Effector memory CD8-positive, alpha-beta T cell (primary cell): ENCODE results near the gene ODAD2.

ENCODE experiments used
- ATAC-seq: fragments of 150-1000 bp; cut with Tn5 transposase; replicated peaks from 2 replicates; pipeline ENCODE4 v1.10.0; 2021; ENCODE audit warnings: mild to moderate bottlenecking, moderate library complexity
- DNase-seq, 3 experiments: peaks; one replicate each; pipeline ENCODE4 v3.0.0; 2021
- H3K27ac Mint-ChIP-seq, 2 donors: one replicate each; pipeline ENCODE4 v1.8.0; 2022; ENCODE audit warnings: mild to moderate bottlenecking in 2 of 2, mixed read lengths in 2 of 2, moderate library complexity in 2 of 2
- H3K27me3 Mint-ChIP-seq, 2 donors: one replicate each; pipeline ENCODE4 v1.8.0; 2022; ENCODE audit warnings: mixed read lengths in 2 of 2
- H3K36me3 Mint-ChIP-seq: one replicate; pipeline ENCODE4 v1.8.0; 2022; ENCODE audit warnings: mild to moderate bottlenecking, moderate library complexity, mixed read lengths; ENCODE audit not compliant: insufficient read depth
- H3K4me1 Mint-ChIP-seq, 2 donors: one replicate each; pipeline ENCODE4 v1.8.0; 2022; ENCODE audit warnings: low read depth in 2 of 2, mixed read lengths in 2 of 2
- H3K4me3 Mint-ChIP-seq, 2 donors: one replicate each; pipeline ENCODE4 v1.8.0; 2022; ENCODE audit warnings: mild to moderate bottlenecking in 2 of 2, mixed read lengths in 2 of 2, moderate library complexity in 2 of 2
- H3K9me3 Mint-ChIP-seq, 2 donors: one replicate each; pipeline ENCODE4 v1.8.0; 2022; ENCODE audit warnings: mixed read lengths in 2 of 2
- total RNA-seq, 9 experiments: gene quantifications; one replicate each; lab custom pipeline; 2026; lab: John Stamatoyannopoulos, UW

The ODAD2 gene, protein sequence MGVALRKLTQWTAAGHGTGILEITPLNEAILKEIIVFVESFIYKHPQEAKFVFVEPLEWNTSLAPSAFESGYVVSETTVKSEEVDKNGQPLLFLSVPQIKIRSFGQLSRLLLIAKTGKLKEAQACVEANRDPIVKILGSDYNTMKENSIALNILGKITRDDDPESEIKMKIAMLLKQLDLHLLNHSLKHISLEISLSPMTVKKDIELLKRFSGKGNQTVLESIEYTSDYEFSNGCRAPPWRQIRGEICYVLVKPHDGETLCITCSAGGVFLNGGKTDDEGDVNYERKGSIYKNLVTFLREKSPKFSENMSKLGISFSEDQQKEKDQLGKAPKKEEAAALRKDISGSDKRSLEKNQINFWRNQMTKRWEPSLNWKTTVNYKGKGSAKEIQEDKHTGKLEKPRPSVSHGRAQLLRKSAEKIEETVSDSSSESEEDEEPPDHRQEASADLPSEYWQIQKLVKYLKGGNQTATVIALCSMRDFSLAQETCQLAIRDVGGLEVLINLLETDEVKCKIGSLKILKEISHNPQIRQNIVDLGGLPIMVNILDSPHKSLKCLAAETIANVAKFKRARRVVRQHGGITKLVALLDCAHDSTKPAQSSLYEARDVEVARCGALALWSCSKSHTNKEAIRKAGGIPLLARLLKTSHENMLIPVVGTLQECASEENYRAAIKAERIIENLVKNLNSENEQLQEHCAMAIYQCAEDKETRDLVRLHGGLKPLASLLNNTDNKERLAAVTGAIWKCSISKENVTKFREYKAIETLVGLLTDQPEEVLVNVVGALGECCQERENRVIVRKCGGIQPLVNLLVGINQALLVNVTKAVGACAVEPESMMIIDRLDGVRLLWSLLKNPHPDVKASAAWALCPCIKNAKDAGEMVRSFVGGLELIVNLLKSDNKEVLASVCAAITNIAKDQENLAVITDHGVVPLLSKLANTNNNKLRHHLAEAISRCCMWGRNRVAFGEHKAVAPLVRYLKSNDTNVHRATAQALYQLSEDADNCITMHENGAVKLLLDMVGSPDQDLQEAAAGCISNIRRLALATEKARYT
- total RNA-seq: 0 to 0.60 (median 0.03) reads per million in 9 experiments

DNA sequence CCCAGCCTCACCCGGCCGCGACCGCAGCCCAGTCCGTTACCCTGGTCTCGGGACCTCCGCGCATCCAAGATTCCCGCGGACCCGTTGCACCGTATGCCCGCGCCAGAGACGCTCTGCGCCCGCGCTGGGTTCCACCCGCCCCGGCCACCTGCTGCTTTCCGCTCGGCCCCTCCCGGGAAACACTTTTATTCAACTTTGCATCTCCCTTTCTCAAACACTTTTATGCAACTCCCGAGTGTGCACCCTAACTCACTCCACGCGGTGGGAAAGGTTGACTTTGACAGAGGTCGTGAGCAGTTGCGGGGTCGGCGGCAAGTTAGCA is at the start of gene ODAD2:
Gene ODAD2 (minus strand): TSS at position 126 of the 322 bp plus-strand sequence. CDS start 3,937 bp downstream, outside the sequence.
- DNase-seq (no peak), ATAC-seq (no peak)
- H3K9me3 Mint-ChIP-seq: no peaks in the 10 kb centered on the region
- no peaks in the 10 kb centered on the region for H3K36me3 Mint-ChIP-seq
- peak within 1 kb of the TSS; percentile 89 to 91 for H3K4me3 Mint-ChIP-seq
- H3K4me1 Mint-ChIP-seq: peaks cover 12 to 18% of the 10 kb centered on the region in 2 donors
- peak within 1 kb of the TSS; percentile 45 to 72 for H3K27ac Mint-ChIP-seq
- H3K27me3 Mint-ChIP-seq: peaks cover 64 to 83% of the 10 kb centered on the region in 2 donors

DNA sequence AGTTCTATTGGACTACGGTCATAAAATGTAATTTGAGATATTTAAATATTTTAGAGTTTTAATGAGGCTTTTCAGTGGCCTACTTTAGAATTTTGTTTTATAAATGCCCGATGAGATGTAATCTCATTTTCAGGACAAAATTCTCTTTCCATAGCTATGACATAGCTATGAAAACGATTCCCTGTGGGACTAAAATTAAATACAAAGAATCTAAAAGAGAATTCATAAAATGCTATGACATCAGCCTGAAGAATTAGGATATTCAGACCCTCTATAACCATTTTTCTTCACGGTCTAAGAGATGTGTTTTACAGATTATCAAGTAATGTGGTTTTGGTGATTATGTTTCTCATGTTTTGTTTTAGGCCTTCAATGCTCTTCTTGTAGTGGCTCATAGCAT is 48.2 kb upstream of the ODAD2 start:
- DNase-seq: no peak
- Mint-ChIP-seq H3K9me3 (no peaks in the 10 kb centered on the region), H3K36me3 (peaks cover 6% of the 10 kb centered on the region), H3K4me3 (no peak overlapping the region), H3K27ac (no peak overlapping the region), H3K4me1 (no peaks in the 10 kb centered on the region), H3K27me3 (no peaks in the 10 kb centered on the region)
- no peak for ATAC-seq

DNA sequence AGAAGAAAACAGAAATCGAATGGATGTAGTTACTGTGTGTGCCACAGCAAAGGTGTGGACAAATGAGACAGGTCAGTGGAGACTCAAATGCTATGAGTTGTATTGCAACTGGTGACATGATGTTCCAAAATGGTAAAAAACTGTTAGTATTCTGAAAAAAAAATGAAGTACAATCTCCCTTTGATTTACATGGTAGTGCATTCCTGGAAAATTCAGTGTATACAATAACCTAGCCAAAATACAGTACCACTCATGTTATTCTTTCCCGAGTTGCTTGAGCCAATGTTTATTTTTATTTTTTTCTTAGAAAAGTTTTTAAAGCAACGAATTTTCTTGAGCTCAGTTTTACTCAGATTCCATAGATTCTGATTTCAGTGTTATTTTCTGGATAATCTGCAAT is 47.7 kb upstream of the ODAD2 start:
- no peaks in the 10 kb centered on the region for H3K9me3 Mint-ChIP-seq
- DNase-seq (no peak), ATAC-seq (no peak)
- no peaks in the 10 kb centered on the region for H3K4me1 Mint-ChIP-seq
- H3K27me3 Mint-ChIP-seq: no peaks in the 10 kb centered on the region
- H3K4me3 Mint-ChIP-seq: no peak overlapping the region
- no peak overlapping the region for H3K27ac Mint-ChIP-seq
- peaks cover 6% of the 10 kb centered on the region for H3K36me3 Mint-ChIP-seq

DNA sequence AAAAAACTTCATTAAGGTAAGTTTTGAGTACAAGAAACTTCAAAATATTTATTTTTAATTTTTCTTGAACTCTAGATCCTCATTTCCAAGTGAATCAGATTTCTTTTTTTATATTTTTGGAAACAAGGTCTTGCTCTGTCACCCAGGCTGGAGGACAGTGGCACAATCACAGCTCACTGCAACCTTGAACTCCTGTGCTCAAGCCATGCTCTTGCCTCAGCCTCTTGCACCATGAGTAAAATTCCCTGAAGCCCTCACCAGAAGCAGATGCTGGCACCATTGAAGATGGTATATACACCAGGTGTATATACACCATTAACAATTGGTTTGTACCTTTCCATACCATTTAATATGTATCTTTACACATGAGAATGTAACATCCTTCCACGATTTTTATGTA is 45.1 kb upstream of the ODAD2 start:
- Mint-ChIP-seq H3K27ac (no peak overlapping the region), H3K4me3 (no peak overlapping the region), H3K9me3 (no peaks in the 10 kb centered on the region), H3K4me1 (no peaks in the 10 kb centered on the region), H3K36me3 (peaks cover 6% of the 10 kb centered on the region), H3K27me3 (no peaks in the 10 kb centered on the region)
- DNase-seq: no peak
- ATAC-seq: no peak

DNA sequence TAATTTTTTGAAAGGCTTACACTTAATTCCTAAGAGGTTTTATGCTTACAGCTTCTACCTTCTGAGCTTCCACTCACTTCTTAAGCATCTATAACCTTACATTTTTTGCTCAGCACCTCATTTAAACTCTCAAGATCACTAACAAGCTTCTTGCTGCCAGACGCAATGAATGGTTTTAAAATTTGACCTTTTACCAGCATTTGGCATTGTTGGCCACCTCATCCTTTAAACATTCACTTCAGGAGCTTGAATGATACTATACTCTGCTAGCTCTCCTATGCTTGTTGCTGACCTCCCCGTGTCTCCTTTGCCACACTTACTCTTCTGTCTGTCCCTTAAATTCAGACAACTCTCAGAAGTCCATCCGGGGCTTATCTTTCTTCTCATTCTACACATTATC is 37.7 kb upstream of the ODAD2 start:
- no peak for ATAC-seq
- no peak for DNase-seq
- H3K27ac Mint-ChIP-seq: no peak overlapping the region
- H3K4me1 Mint-ChIP-seq: no peaks in the 10 kb centered on the region
- H3K36me3 Mint-ChIP-seq: no peaks in the 10 kb centered on the region
- peaks cover 16 to 25% of the 10 kb centered on the region in 2 donors for H3K27me3 Mint-ChIP-seq
- H3K9me3 Mint-ChIP-seq: no peaks in the 10 kb centered on the region
- no peak overlapping the region for H3K4me3 Mint-ChIP-seq

DNA sequence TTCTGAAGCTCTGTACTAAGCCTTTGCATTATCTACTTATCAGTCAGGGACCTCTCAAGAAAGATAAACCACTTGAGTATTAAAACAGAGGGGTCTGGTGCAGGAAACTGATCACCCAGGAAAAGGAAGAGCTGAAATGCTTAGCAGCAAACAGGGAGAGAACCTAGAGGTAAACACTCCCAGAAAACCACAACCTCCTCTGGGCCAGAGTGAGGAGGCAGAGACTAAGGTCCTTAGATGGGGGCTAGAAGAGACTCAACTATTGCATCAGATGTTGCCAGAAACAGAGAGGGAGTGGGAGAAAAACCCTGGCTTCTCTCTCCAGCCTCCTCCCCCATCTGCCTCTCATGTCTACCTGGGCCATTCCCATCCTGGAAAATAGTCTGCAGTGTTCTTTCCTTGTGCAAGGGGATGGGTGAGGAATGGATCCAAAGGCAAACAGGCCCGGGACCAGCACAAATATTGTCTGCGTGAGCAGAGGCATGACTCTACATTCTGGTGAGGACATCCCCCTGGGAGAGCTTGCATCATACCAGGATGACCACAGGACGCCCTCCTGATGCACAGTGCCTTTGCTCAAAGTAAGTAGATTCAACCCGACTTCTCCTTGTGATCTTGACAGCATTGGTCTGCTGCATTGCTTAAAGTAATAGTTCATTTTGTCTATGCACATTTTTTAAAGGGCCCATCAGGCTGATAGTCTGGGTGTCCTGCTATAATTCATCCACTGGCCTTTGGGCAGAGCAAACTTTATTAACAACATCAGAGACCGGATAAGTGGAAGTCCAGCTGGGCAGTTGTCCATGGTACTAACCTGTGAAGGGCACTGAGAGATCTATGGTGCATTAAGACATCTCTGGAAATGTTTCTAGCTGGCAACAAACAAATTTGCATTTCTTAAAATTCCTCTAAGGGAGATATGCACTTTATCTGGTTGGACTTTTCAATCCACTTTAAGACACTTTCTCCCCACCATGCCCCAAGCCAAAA is 22.4 kb upstream of the ODAD2 start:
- Mint-ChIP-seq H3K27me3 (peaks cover 40 to 45% of the 10 kb centered on the region in 2 donors), H3K27ac (no peak overlapping the region), H3K4me3 (no peak overlapping the region), H3K9me3 (no peaks in the 10 kb centered on the region), H3K4me1 (no peaks in the 10 kb centered on the region), H3K36me3 (no peaks in the 10 kb centered on the region)
- ATAC-seq (no peak), DNase-seq (no peak)

DNA sequence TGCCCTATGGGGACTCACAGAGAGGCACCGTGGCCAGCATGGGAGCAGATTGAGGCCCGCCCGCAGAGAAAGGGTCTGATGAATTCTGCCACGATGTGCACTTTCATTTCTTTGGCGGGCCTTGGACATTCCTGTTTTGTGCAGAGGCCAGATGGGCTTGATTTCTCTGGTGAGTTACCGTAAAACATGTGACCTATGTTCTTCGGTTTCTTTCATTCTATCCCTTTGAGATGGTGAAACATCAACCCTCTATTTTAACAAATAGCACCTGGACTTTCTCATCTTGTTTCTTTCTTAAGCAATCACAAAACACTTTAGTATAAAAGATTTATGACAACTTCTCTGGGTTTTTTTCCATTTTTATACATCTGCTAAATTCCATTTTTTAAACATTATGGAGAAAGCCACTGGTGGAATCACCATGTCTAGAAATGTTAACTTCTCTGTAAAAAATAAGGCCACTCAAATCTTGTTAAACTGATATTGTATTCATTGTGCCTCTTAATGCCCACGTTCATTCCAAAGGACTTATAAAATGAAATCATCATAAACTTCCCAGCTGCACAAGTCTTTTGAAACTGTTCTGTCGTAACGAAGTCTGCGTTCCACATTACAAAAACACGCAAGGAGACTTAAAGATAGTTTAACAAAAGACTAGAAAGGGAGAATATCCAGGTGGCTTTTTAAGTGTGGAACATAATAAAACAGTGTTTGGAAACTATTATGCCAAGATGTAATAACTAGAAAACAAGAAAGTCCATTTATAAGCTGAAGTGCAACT is 21.4 kb upstream of the ODAD2 start:
- no peaks in the 10 kb centered on the region for H3K36me3 Mint-ChIP-seq
- no peak for DNase-seq
- no peak overlapping the region for H3K4me3 Mint-ChIP-seq
- H3K27ac Mint-ChIP-seq: no peak overlapping the region
- peaks cover 36 to 40% of the 10 kb centered on the region in 2 donors for H3K27me3 Mint-ChIP-seq
- no peak for ATAC-seq
- H3K4me1 Mint-ChIP-seq: no peaks in the 10 kb centered on the region
- no peaks in the 10 kb centered on the region for H3K9me3 Mint-ChIP-seq

DNA sequence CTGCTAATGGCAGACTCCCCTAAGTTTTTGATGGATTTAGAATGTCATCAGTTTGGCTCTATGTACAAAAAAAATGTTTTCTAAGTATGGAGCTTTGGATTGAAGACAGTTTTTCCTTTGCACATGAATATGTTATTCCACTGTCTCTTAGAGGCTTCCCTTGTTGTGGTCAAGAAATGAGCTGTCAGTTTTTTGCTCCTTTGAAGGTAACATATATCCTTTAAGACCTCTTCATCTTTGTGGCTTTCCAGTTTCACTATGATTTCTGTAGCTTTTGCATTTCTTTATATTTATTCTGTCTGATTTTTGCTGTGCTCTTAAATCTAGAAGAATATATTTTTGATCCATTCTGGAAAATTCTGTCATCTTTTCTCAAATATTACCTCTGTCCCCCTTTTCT is 15.8 kb upstream of the ODAD2 start:
- Mint-ChIP-seq H3K9me3 (peaks cover 0 to 2% of the 10 kb centered on the region in 2 donors), H3K4me3 (no peak overlapping the region)
- ATAC-seq: no peak

DNA sequence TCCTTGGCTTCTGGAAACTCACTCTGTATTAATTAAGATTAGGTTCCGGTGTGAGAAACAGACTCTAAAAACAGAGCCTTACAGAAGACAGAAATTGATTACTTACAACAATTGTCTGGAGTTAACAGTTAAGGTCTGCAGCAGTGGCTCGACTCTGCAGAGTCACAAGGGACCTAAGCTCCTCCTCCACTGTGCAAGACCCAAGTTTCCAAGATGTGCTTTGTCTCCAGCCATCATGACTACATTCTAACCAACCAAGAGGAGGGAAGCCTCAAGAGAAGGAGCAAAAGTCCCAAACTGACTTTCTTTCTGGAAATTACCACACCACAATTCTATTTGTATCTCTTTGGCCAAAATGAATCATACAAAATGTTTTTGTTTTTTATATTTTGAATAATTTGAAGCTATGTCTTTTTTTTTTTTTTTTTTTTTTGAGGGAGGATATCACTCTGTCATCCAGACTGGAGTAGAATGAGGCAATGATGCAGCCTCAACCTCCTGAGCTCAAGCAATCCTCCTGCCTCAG is 14.2 kb upstream of the ODAD2 start:
- peaks cover 0 to 2% of the 10 kb centered on the region in 2 donors for H3K9me3 Mint-ChIP-seq
- H3K27me3 Mint-ChIP-seq: peaks cover 37 to 46% of the 10 kb centered on the region in 2 donors
- no peak for ATAC-seq
- DNase-seq: no peak
- no peak overlapping the region for H3K27ac Mint-ChIP-seq
- H3K4me3 Mint-ChIP-seq: no peak overlapping the region
- H3K36me3 Mint-ChIP-seq: no peaks in the 10 kb centered on the region
- H3K4me1 Mint-ChIP-seq: no peaks in the 10 kb centered on the region

More for the DNA sequence above, 15.8 kb upstream of the ODAD2 start:
- Mint-ChIP-seq H3K36me3 (no peaks in the 10 kb centered on the region), H3K27ac (no peak overlapping the region), H3K27me3 (peaks cover 28 to 40% of the 10 kb centered on the region in 2 donors), H3K4me1 (no peaks in the 10 kb centered on the region)
- DNase-seq: no peak

DNA sequence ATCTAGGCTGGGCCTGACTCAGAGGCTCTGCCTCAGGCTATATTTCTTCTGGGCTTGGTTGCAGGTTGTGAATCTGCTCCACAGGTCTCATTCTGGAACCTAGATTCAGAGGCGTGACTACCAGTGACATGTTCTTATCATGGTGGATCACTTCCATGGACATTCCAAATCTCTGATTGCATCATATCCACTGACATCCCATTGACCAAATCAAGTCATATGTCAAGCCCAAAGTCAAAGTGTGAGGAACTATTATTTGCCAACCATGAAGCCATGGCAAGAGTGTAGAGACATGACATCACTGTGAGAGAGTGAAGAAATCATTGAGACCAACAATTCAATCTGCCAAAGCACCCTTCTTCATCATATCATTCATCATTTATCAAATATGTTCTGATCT is 11.9 kb upstream of the ODAD2 start:
- H3K36me3 Mint-ChIP-seq: no peaks in the 10 kb centered on the region
- no peaks in the 10 kb centered on the region for H3K4me1 Mint-ChIP-seq
- no peak overlapping the region for H3K4me3 Mint-ChIP-seq

DNA sequence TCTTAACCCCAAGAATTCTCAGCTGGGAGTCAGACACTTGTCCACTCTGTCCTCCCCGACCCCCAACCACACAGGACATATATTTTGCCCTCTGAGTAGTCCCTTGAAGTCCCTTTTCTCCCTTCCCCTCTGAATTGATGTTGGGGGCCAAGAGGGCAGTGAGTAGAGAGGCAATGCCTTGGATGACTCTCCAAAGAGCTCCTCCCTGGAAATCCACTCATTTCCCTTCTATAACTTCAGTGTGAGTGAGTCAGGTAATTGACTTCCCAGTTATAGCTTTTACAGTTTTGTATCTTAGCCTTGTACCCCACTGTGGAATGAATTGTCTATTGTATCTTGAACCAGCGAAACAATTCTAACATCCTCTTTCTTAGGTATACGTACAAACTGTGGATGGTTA is 9.2 kb upstream of the ODAD2 start:
- Mint-ChIP-seq H3K9me3 (no peaks in the 10 kb centered on the region), H3K4me1 (no peaks in the 10 kb centered on the region), H3K4me3 (no peak overlapping the region), H3K27ac (no peak overlapping the region), H3K36me3 (no peaks in the 10 kb centered on the region), H3K27me3 (peaks cover 41 to 79% of the 10 kb centered on the region in 2 donors)
- ATAC-seq (no peak), DNase-seq (no peak)

More for the DNA sequence above, 11.9 kb upstream of the ODAD2 start:
- DNase-seq: no peak
- Mint-ChIP-seq H3K9me3 (peaks cover 0 to 2% of the 10 kb centered on the region in 2 donors), H3K27me3 (peaks cover 42 to 53% of the 10 kb centered on the region in 2 donors), H3K27ac (no peak overlapping the region)
- ATAC-seq: no peak

DNA sequence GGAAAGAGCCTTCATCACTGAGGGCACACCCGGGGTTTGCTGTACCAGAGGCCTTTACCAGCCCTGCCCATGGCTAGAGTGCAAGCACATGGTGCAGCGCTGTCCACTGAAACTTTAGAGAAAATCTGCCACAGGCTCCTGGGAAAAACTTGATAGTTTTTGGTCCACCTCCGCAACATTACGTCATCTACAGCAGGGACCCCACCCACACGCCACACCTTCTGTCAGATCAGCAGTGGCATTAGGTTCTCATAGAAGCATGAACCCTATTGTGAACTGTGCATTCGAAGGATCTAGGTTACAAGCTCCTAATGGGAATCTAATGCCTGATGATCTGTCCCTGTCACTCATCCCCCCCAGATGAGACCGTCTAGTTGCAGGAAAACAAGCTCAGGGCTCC is 2.5 kb upstream of the ODAD2 start:
- ATAC-seq (no peak), DNase-seq (no peak)
- H3K9me3 Mint-ChIP-seq: no peaks in the 10 kb centered on the region
- H3K4me1 Mint-ChIP-seq: peaks cover 12 to 18% of the 10 kb centered on the region in 2 donors
- H3K4me3 Mint-ChIP-seq: no peak overlapping the region
- H3K27me3 Mint-ChIP-seq: peaks cover 62 to 89% of the 10 kb centered on the region in 2 donors
- H3K36me3 Mint-ChIP-seq: no peaks in the 10 kb centered on the region
- H3K27ac Mint-ChIP-seq: no peak overlapping the region
